HG02642 (cell line): ENCODE results near the gene CAMK1G.

Source experiments
- ATAC-seq: cut with Tn5 transposase; IDR thresholded peaks from one replicate; pipeline ENCODE4 v1.9.1; 2021; ENCODE audit warnings: mild to moderate bottlenecking; ENCODE audit not compliant: unreplicated experiment, poor library complexity

CAMK1G gene

DNA sequence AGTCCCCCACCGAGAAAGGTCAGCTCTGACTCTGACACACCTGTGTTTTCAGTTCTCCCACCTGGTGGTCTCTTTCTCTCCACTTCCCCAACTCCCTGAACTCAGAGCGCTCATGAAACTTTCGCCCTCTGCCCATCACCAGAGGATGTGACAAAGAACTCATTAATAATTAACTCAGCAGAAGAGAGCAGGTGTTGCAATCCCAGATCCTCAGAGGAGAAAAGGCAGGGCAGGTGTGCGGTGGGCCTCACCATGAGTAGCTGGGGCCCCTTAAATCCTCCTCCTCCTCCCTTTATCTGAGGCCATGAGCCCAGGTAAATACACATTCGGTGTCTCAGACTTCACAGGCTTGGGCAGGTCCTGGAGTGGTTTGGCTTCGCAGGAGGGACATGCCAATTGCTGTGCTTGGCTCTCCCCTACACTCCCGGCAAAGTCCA is 70.4 kb downstream of the CAMK1G start:
- ATAC-seq: peak; percentile 48

DNA sequence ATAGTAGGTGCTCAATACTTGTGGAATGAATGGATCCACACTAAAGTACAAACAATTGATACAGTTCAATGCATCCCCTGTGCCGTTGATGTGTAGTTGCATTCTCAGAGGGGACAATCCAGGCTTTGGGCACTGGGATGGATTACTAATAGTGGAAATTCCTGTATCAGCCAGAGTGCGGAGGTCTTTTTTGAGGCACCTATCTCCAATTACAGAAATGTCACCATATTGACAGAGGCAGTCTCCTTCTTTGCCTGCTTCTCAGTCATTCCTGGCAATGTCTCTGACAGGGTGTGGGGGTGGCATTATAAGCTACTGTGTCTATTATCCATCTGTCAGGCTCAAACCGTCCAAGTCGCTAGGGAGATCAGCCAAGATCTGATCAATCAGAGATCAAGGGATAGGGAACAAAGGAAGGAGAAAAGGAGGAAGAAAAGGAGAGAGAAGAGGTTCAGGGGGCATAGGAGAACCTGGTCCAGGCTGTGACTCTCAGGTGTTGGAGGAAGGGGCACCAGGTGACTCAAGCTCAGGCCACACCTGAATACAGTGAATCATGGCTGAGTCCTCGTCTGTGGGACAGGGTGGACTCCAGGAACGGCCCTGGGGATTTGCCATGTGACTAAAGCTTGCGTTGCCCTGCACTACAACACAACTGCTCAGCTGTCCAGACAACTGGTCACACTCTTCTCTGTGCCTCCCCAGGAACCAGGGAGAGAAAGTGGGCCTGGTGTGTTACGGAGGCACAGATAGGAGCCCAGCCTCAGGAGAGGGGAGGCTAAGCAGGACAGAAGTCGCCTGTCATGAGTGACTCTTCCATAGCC is 72.1 kb downstream of the CAMK1G start:
- no peak for ATAC-seq

DNA sequence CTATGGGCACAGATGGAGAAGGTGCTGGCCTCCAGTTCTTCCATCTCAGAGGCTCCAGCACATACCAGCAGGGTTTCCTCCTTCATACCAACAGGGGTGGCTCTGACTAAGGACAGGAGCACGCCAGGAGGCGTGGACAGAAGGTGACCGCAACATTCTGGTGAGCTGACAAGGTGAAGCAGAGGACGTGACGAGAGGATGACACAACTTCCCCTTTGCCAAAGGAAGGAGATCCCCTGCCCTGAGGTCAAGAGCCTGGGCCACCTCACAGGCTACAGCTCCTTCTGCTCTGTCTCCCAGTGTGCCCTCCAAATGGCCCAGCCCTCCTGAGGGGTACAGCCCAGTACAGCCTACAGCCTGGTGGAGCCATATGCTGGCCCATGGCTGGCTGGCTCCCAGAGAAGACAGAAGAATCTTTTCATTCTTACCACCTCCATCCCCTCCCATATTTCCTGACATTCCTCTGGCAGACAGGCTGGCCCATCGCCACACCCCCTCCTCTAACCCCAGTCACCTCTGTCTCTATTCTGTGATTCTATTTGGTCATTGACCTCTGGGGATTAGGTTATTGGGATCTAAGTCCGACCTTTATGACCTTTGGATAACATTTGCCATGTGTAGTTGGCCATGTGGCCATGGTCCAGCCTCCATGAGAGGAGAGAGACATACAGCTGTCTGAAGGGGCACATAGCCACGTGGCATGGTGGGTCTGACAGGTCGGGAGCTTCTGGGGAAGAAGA is 73.8 kb downstream of the CAMK1G start:
- no peak for ATAC-seq

DNA sequence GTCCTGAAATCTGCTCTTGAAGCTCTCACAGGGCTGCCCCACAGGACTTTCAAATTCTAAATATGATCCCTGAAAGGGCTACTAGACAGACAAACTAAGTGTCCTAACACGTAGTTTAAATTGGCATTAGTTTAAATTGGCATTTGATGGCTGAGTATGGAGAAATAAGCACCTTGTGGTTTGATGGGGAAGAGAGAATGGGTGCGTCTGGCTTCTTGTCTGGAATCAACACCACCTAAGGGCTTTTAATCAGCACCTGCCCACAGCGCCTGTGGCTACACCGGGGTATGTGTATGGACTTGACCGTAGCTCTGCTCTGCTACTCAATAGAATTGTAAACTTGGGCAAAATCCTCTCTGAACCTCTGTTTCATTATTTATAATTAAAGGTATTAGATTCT is 74.4 kb downstream of the CAMK1G start:
- ATAC-seq: no peak

DNA sequence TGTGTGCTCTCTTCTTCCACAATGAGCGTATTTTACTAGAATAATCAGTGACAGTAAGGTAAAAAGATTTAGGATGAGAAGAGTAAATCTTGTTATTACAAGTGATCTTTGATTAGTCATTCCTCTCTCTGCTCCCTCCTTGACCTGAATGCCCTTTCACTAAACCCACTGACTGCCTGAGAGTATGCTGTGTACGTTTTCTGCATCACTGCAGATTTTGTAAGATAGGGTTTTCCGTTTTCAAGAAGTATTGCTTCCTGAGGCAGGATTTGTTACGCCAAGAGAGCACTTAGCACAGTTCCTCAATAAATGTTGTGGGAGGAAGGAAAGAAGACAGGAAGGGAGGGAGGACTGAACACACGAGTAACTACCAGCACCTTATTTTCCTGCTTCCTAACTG is 76.4 kb downstream of the CAMK1G start:
- peak; percentile 80 for ATAC-seq

DNA sequence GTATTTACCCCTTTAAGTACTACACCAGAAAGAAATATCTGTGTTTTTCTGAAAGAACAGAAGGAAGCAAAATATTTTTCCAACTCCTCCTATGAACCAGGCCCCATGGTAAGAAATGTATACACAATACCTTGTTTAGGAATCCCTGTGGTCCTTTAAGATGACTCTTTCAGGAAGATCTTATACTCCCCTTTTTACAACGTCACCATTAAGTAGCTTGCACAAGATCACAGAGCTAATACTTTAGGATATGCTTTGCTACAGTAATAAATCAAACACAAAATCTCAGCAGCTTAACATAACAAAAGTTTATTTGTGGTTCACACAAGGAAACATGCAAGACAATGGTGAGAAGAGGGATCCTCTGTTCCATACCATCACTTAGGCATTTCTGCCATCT is 77.6 kb downstream of the CAMK1G start:
- no peak for ATAC-seq

DNA sequence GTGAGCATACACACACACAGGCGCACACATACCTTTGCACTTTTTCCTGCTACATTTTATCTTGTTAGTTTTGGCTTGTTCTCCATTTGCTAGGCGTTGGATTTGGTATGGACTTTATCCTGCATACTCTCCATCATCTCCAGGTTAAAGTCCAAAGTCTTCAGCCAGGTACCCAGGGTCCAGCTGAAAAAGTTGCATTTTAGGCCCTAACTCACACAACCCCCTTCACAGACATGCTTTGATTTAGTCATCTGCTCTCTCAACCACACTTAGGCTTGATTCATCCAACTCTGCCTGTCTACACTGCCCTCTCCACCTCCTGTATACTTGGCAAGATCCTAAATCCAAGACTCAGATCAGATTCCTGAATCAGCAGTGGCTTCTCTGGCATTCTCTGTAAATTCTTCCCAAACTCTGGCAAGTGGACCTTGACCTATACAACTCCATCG is 79.4 kb downstream of the CAMK1G start:
- ATAC-seq: no peak
